Naive B cell (primary cell): ENCODE results near the gene CAPZA2. TPM values are rescaled to one million over a fixed set of nuclear protein-coding genes. Genes with fewer than 3 reads are reported as not detected.
"Not testable (repeated sequence)": the region's sequence is repeated elsewhere in the genome, so short reads cannot be mapped to it uniquely, and the experiment has no call there.

ENCODE experiments used
- ATAC-seq, 2 donors: fragments of 150-1000 bp; cut with Tn5 transposase; 2 replicates each; pipeline ENCODE4 v1.10.0; 2021; ENCODE audit warnings: low read depth in 2 of 2, mild to moderate bottlenecking in 2 of 2, moderate library complexity in 2 of 2
- DNase-seq: peaks from one replicate; pipeline ENCODE4 v3.0.0; 2022
- H3K27ac Mint-ChIP-seq, 6 donors: one replicate each; pipeline ENCODE4 v1.8.0; 2020 to 2022; ENCODE audit warnings: mild to moderate bottlenecking in 6 of 6, mixed read lengths in 6 of 6, moderate library complexity in 5 of 6, inconsistent platforms in 2 of 6
- H3K27me3 Mint-ChIP-seq, 3 donors: one replicate each; pipeline ENCODE4 v1.8.0; 2021 to 2022; ENCODE audit warnings: mixed read lengths in 3 of 3, mild to moderate bottlenecking in 1 of 3
- H3K36me3 Mint-ChIP-seq, 2 donors: one replicate each; pipeline ENCODE4 v1.8.0; 2020 to 2022; ENCODE audit warnings: mixed read lengths in 2 of 2, inconsistent platforms in 1 of 2, mild to moderate bottlenecking in 1 of 2
- H3K4me1 Mint-ChIP-seq, 3 donors: one replicate each; pipeline ENCODE4 v1.8.0; 2020 to 2022; ENCODE audit warnings: mixed read lengths in 3 of 3, inconsistent platforms in 1 of 3, mild to moderate bottlenecking in 1 of 3, moderate library complexity in 1 of 3
- H3K4me3 Mint-ChIP-seq, 8 donors: one replicate each; pipeline ENCODE4 v1.8.0; 2020 to 2022; ENCODE audit warnings: mild to moderate bottlenecking in 8 of 8, mixed read lengths in 8 of 8, moderate library complexity in 8 of 8, inconsistent platforms in 2 of 8
- H3K9me3 Mint-ChIP-seq, 7 donors: one replicate each; pipeline ENCODE4 v1.8.0; 2020 to 2022; ENCODE audit warnings: mixed read lengths in 7 of 7, mild to moderate bottlenecking in 5 of 7, inconsistent platforms in 2 of 7, moderate library complexity in 1 of 7
- polyA plus RNA-seq, 6 donors: library from polyadenylated mRNA; unstranded; fragments of 300-500 nt; fragmentation: Illumina TruSeq; gene quantifications; one replicate each; pipeline ENCODE4 v1.2.3, GENCODE V29; 2021; ENCODE audit warnings: low read depth in 6 of 6

CAPZA2 gene
- polyA plus RNA-seq, 6 donors from 2014 or later = 208 to 366 (median 227) TPM

- H3K27me3 Mint-ChIP-seq = peaks cover 18 to 33% (median 25%) of the 10 kb centered on the region in 3 donors
- ATAC-seq (no peak), DNase-seq (no peak)
- H3K36me3 Mint-ChIP-seq = peaks cover 0 to 9% of the 10 kb centered on the region in 2 donors
- no peaks in the 10 kb centered on the region for H3K9me3 Mint-ChIP-seq
- H3K4me1 Mint-ChIP-seq = peaks cover 4 to 15% (median 6%) of the 10 kb centered on the region in 3 donors
- peak overlapping the region in 3 of 6 donors; percentile 47 to 90 (median 74) for H3K27ac Mint-ChIP-seq
- H3K4me3 Mint-ChIP-seq = peak overlapping the region; percentile 84 to 96 (median 92)
These were observed 91.8 kb downstream of the CAPZA2 start for GRCh38 chr7:116953906-116954838.

- Mint-ChIP-seq H3K27me3 (peaks cover 9 to 28% (median 20%) of the 10 kb centered on the region in 3 donors), H3K4me1 (peaks cover 4 to 15% (median 6%) of the 10 kb centered on the region in 3 donors), H3K9me3 (no peaks in the 10 kb centered on the region), H3K36me3 (peaks cover 0 to 6% of the 10 kb centered on the region in 2 donors), H3K27ac (no peak overlapping the region), H3K4me3 (peak overlapping the region in 6 of 8 donors; percentile 6 to 96 (median 84))
- DNase-seq = no peak
- ATAC-seq = no peak
These were observed 93.0 kb downstream of the CAPZA2 start for GRCh38 chr7:116955340-116955739.

GRCh38 chr7:116955801-116956476 is 93.6 kb downstream of the CAPZA2 start:
- H3K27ac Mint-ChIP-seq = peak overlapping the region in 1 of 6 donors; percentile 41
- DNase-seq (no peak), ATAC-seq (peak; percentile 19 to 22)
- H3K4me3 Mint-ChIP-seq = peak overlapping the region in 1 of 8 donors; percentile 85
- H3K36me3 Mint-ChIP-seq = no peaks in the 10 kb centered on the region
- peaks cover 3 to 23% (median 20%) of the 10 kb centered on the region in 3 donors for H3K27me3 Mint-ChIP-seq
- no peaks in the 10 kb centered on the region for H3K9me3 Mint-ChIP-seq
- H3K4me1 Mint-ChIP-seq = peaks cover 4 to 15% (median 6%) of the 10 kb centered on the region in 3 donors

GRCh38 chr7:116956477-116956804 is 94.1 kb downstream of the CAPZA2 start:
- H3K4me3 Mint-ChIP-seq = peak overlapping the region in 1 of 8 donors; percentile 31
- H3K4me1 Mint-ChIP-seq = peaks cover 4 to 15% (median 6%) of the 10 kb centered on the region in 3 donors
- DNase-seq (no peak), ATAC-seq (no peak)
- no peak overlapping the region for H3K27ac Mint-ChIP-seq
- peaks cover 0 to 28% (median 20%) of the 10 kb centered on the region in 3 donors for H3K27me3 Mint-ChIP-seq
- no peaks in the 10 kb centered on the region for H3K36me3 Mint-ChIP-seq
- no peaks in the 10 kb centered on the region for H3K9me3 Mint-ChIP-seq

GRCh38 chr7:116957874-116958273 is 95.5 kb downstream of the CAPZA2 start:
- H3K36me3 Mint-ChIP-seq = no peaks in the 10 kb centered on the region

GRCh38 chr7:116961966-116962673 is 99.7 kb downstream of the CAPZA2 start:
- not testable (repeated sequence) for DNase-seq, H3K4me3 Mint-ChIP-seq, H3K27ac Mint-ChIP-seq, H3K4me1 Mint-ChIP-seq, ATAC-seq, H3K9me3 Mint-ChIP-seq, H3K36me3 Mint-ChIP-seq
- H3K27me3 Mint-ChIP-seq = peaks cover 0 to 10% (median 8%) of the 10 kb centered on the region in 3 donors

More at GRCh38 chr7:116957874-116958273, 95.5 kb downstream of the CAPZA2 start:
- Mint-ChIP-seq H3K4me1 (peaks cover 4 to 12% (median 6%) of the 10 kb centered on the region in 3 donors), H3K27me3 (peaks cover 0 to 28% (median 24%) of the 10 kb centered on the region in 3 donors), H3K9me3 (peaks cover 0 to 3% (median 0%) of the 10 kb centered on the region in 7 donors), H3K27ac (no peak overlapping the region), H3K4me3 (no peak overlapping the region)
- ATAC-seq (no peak), DNase-seq (no peak)

GRCh38 chr7:116963234-116963633 is 100.8 kb downstream of the CAPZA2 start:
- Mint-ChIP-seq H3K27me3 (peaks cover 4 to 10% (median 8%) of the 10 kb centered on the region in 3 donors), H3K4me1 (no peaks in the 10 kb centered on the region), H3K9me3 (peaks cover 0 to 3% (median 0%) of the 10 kb centered on the region in 7 donors), H3K4me3 (no peak overlapping the region), H3K27ac (no peak overlapping the region), H3K36me3 (no peaks in the 10 kb centered on the region)
- DNase-seq (no peak), ATAC-seq (no peak)

- Mint-ChIP-seq H3K9me3 (peaks cover 0 to 3% (median 0%) of the 10 kb centered on the region in 7 donors), H3K27ac (no peak overlapping the region), H3K4me3 (no peak overlapping the region), H3K4me1 (no peaks in the 10 kb centered on the region), H3K27me3 (peaks cover 8 to 17% (median 11%) of the 10 kb centered on the region in 3 donors), H3K36me3 (no peaks in the 10 kb centered on the region)
- ATAC-seq = no peak
- no peak for DNase-seq
These were observed 104.2 kb downstream of the CAPZA2 start for GRCh38 chr7:116966601-116967000.

GRCh38 chr7:116967254-116967922 is 105.0 kb downstream of the CAPZA2 start:
- H3K27ac Mint-ChIP-seq = no peak overlapping the region
- no peaks in the 10 kb centered on the region for H3K36me3 Mint-ChIP-seq
- H3K4me1 Mint-ChIP-seq = no peaks in the 10 kb centered on the region
- H3K4me3 Mint-ChIP-seq = no peak overlapping the region
- no peaks in the 10 kb centered on the region for H3K9me3 Mint-ChIP-seq
- DNase-seq (no peak), ATAC-seq (no peak)
- peaks cover 7 to 17% (median 8%) of the 10 kb centered on the region in 3 donors for H3K27me3 Mint-ChIP-seq

- no peaks in the 10 kb centered on the region for H3K9me3 Mint-ChIP-seq
- H3K27ac Mint-ChIP-seq = no peak overlapping the region
- no peaks in the 10 kb centered on the region for H3K4me1 Mint-ChIP-seq
- peaks cover 2 to 17% (median 7%) of the 10 kb centered on the region in 3 donors for H3K27me3 Mint-ChIP-seq
- no peaks in the 10 kb centered on the region for H3K36me3 Mint-ChIP-seq
- H3K4me3 Mint-ChIP-seq = no peak overlapping the region
- ATAC-seq = no peak
- no peak for DNase-seq
These were observed 105.6 kb downstream of the CAPZA2 start for GRCh38 chr7:116967983-116968382.

GRCh38 chr7:116968631-116969030 is 106.2 kb downstream of the CAPZA2 start:
- no peaks in the 10 kb centered on the region for H3K9me3 Mint-ChIP-seq
- H3K27ac Mint-ChIP-seq = no peak overlapping the region
- no peak for DNase-seq
- H3K27me3 Mint-ChIP-seq = peaks cover 0 to 17% (median 7%) of the 10 kb centered on the region in 3 donors
- ATAC-seq = no peak
- H3K4me1 Mint-ChIP-seq = no peaks in the 10 kb centered on the region
- no peaks in the 10 kb centered on the region for H3K36me3 Mint-ChIP-seq
- H3K4me3 Mint-ChIP-seq = no peak overlapping the region

GRCh38 chr7:116969371-116969902 is 107.0 kb downstream of the CAPZA2 start:
- Mint-ChIP-seq H3K9me3 (no peaks in the 10 kb centered on the region), H3K4me1 (no peaks in the 10 kb centered on the region), H3K27me3 (peaks cover 0 to 17% (median 7%) of the 10 kb centered on the region in 3 donors), H3K4me3 (no peak overlapping the region), H3K36me3 (no peaks in the 10 kb centered on the region), H3K27ac (no peak overlapping the region)
- ATAC-seq (no peak), DNase-seq (no peak)
